Liver (tissue), 9 donors: ENCODE results near the gene TP53TG5. TPM values are rescaled to one million over a fixed set of nuclear protein-coding genes. Genes with fewer than 3 reads are reported as not detected.

Experiments
- DNase-seq: peaks from one replicate; pipeline ENCODE4 v3.0.0-alpha.2; 2017; ENCODE audit warnings: low spot score
- H3K27ac ChIP-seq, 2 donors: one replicate each; pipeline ENCODE4 v1.7.0; 2013; ENCODE audit warnings: inconsistent platforms in 2 of 2, low read length in 2 of 2, control low read depth in 1 of 2, low read depth in 1 of 2, mild to moderate bottlenecking in 1 of 2
- H3K27me3 ChIP-seq, 4 donors: one replicate each; pipeline versions ENCODE4 v1.6.1 to v1.7.0; 2013; ENCODE audit warnings: low read length in 3 of 4, inconsistent platforms in 1 of 4, mild to moderate bottlenecking in 1 of 4, moderate library complexity in 1 of 4; ENCODE audit not compliant: control insufficient read depth in 4 of 4, insufficient read depth in 4 of 4
- H3K36me3 ChIP-seq, 4 donors: one replicate each; pipeline versions ENCODE4 v1.6.1 to v1.7.0; 2013; ENCODE audit warnings: low read length in 3 of 4, mild to moderate bottlenecking in 3 of 4, low read depth in 1 of 4, moderate library complexity in 1 of 4; ENCODE audit not compliant: control insufficient read depth in 4 of 4, insufficient read depth in 3 of 4
- H3K4me1 ChIP-seq, 4 donors: one replicate each; pipeline versions ENCODE4 v1.6.1 to v1.7.0; 2013; ENCODE audit warnings: low read length in 3 of 4, mild to moderate bottlenecking in 3 of 4, moderate library complexity in 1 of 4; ENCODE audit not compliant: control insufficient read depth in 4 of 4, insufficient read depth in 4 of 4
- H3K4me3 ChIP-seq, 3 donors: one replicate each; pipeline versions ENCODE4 v1.6.1 to v1.7.0; 2013; ENCODE audit warnings: low read length in 3 of 3, control low read depth in 1 of 3, low read depth in 1 of 3, mild to moderate bottlenecking in 1 of 3
- H3K9ac ChIP-seq, 2 donors: one replicate each; pipeline ENCODE4 v1.7.0; 2013; ENCODE audit warnings: low read length in 2 of 2, mild to moderate bottlenecking in 2 of 2, moderate library complexity in 2 of 2, control low read depth in 1 of 2, low read depth in 1 of 2
- H3K9me3 ChIP-seq, 4 donors: one replicate each; pipeline versions ENCODE4 v1.6.1 to v1.7.0; 2013; ENCODE audit warnings: low read length in 3 of 4; ENCODE audit not compliant: control insufficient read depth in 4 of 4
- EGR1 ChIP-seq, 2 donors: IDR thresholded peaks; 2 replicates each; pipeline ENCODE4 v1.6.1; 2016 to 2018; ENCODE audit warnings: antibody characterized with exemption in 2 of 2, low read depth in 2 of 2
- FOXA1 ChIP-seq: IDR thresholded peaks from 2 replicates; pipeline ENCODE4 v1.6.1; 2016; ENCODE audit warnings: antibody characterized with exemption
- FOXA2 ChIP-seq: IDR thresholded peaks from 2 replicates; pipeline ENCODE4 v1.6.1; 2016; ENCODE audit warnings: antibody characterized with exemption
- GABPA ChIP-seq, 2 donors: IDR thresholded peaks in 1 of 2; conservative IDR thresholded peaks in 1 of 2; 2 replicates each; pipeline ENCODE4 v1.6.1; 2016; ENCODE audit warnings: antibody characterized with exemption in 2 of 2, mild to moderate bottlenecking in 1 of 2, moderate library complexity in 1 of 2
- HNF4A ChIP-seq, 2 donors: conservative IDR thresholded peaks; 2 replicates each; pipeline ENCODE4 v1.6.1; 2016; ENCODE audit warnings: antibody characterized with exemption in 2 of 2, mild to moderate bottlenecking in 2 of 2
- HNF4G ChIP-seq: IDR thresholded peaks from 2 replicates; pipeline ENCODE4 v1.6.1; 2016; ENCODE audit warnings: antibody characterized with exemption
- JUND ChIP-seq, 2 donors: IDR thresholded peaks; 2 replicates each; pipeline ENCODE4 v1.6.1; 2016; ENCODE audit warnings: antibody characterized with exemption in 2 of 2
- NR2F2 ChIP-seq: IDR thresholded peaks from 2 replicates; pipeline ENCODE4 v1.6.1; 2016; ENCODE audit warnings: antibody characterized with exemption
- RAD21 ChIP-seq, 2 donors: IDR thresholded peaks; 2 replicates each; pipeline ENCODE4 v1.6.1; 2016; ENCODE audit warnings: antibody characterized with exemption in 2 of 2, mild to moderate bottlenecking in 2 of 2
- RXRA ChIP-seq, 2 donors: IDR thresholded peaks; 2 replicates each; pipeline ENCODE4 v1.6.1; 2017 to 2018; ENCODE audit warnings: antibody characterized with exemption in 2 of 2, mild to moderate bottlenecking in 1 of 2
- SP1 ChIP-seq: IDR thresholded peaks from 2 replicates; pipeline ENCODE4 v1.6.1; 2018; ENCODE audit warnings: antibody characterized with exemption, mild to moderate bottlenecking
- TAF1 ChIP-seq: conservative IDR thresholded peaks from 2 replicates; pipeline ENCODE4 v1.6.1; 2016; ENCODE audit warnings: antibody characterized with exemption, mild to moderate bottlenecking
- YY1 ChIP-seq: IDR thresholded peaks from 2 replicates; pipeline ENCODE4 v1.6.1; 2016; ENCODE audit warnings: antibody characterized with exemption, mild to moderate bottlenecking
- WGBS: extraction: QIAGEN DNeasy Blood & Tissue Kit; methylation state at CpG from one replicate; pipeline ENCODE4 v1.1.7; 2013; 5-methylcytosine and 5-hydroxymethylcytosine counted together
- polyA plus RNA-seq, 2 donors: library from polyadenylated mRNA; stranded (reverse) in 1 of 2; unstranded in 1 of 2; fragments of 200-250 nt in 1 of 2; fragments of >200 nt in 1 of 2; fragmentation: Nextera tagmentation in 1 of 2; extraction: Ambion mirVana in 1 of 2; gene quantifications; one replicate each; pipeline versions ENCODE4 v1.2.1 to v1.2.3, GENCODE V29; 2013 to 2015
- total RNA-seq, 2 donors: library from RNA; depleted of rRNA; stranded (reverse); fragments of >200 nt; gene quantifications; one replicate each; pipeline ENCODE4 v1.2.3, GENCODE V29; 2014
- TF ChIP-seq, protein P1 (sequence below): IDR thresholded peaks from 2 replicates; pipeline ENCODE4 v1.6.1; 2016; ENCODE audit warnings: antibody characterized with exemption
- TF ChIP-seq, protein P2 (sequence below): IDR thresholded peaks from 2 replicates; pipeline ENCODE4 v1.6.1; 2016; ENCODE audit warnings: antibody characterized with exemption, mild to moderate bottlenecking
- TF ChIP-seq, protein P3 (sequence below): fragments of 150-350 bp; IDR thresholded peaks from 2 replicates; pipeline ENCODE4 v1.5.1; 2017; ENCODE audit warnings: improper control_type of control experiment, low read depth, low read length; ENCODE audit not compliant: missing input control
- TF ChIP-seq, protein P4 (sequence below): IDR thresholded peaks from 2 replicates; pipeline ENCODE4 v1.6.1; 2016; ENCODE audit warnings: antibody characterized with exemption
- TF ChIP-seq, protein P5 (sequence below): IDR thresholded peaks from 2 replicates; pipeline ENCODE4 v1.6.1; 2016; ENCODE audit warnings: antibody characterized with exemption
- donor health status: healthy.
- donor health status: healthy.
- donor health status: healthy.
- donor health status: healthy.
- donor health status: healthy.

Gene TP53TG5
- total and polyA plus RNA-seq, 4 donors, result not detected

DNA sequence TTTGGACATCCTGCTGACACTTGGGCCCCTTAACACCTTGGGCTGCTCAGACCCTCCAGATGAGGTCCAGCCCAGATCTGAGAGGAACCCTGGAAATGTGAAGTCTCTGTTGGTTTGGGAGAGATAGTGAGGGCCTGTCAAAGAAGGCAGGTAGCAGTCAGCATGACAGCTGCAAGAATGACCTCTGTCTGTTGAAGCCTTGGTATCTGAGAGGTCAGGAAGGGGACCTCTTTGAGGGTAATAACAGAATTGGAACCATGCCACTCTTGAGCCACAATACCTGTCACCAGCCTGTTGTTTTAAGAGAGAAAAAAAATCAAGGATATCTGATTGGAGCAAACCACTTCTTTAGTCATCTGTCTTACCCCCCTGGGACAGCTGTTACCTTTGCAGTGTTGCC, 11.0 kb downstream of the TP53TG5 start (continued):
- TF ChIP-seq JUND (IDR thresholded peaks at IDR 0.05) (no peak), RAD21 (IDR thresholded peaks at IDR 0.05) (no peak), FOXA2 (no peak)
- TF ChIP-seq, protein P1, sequence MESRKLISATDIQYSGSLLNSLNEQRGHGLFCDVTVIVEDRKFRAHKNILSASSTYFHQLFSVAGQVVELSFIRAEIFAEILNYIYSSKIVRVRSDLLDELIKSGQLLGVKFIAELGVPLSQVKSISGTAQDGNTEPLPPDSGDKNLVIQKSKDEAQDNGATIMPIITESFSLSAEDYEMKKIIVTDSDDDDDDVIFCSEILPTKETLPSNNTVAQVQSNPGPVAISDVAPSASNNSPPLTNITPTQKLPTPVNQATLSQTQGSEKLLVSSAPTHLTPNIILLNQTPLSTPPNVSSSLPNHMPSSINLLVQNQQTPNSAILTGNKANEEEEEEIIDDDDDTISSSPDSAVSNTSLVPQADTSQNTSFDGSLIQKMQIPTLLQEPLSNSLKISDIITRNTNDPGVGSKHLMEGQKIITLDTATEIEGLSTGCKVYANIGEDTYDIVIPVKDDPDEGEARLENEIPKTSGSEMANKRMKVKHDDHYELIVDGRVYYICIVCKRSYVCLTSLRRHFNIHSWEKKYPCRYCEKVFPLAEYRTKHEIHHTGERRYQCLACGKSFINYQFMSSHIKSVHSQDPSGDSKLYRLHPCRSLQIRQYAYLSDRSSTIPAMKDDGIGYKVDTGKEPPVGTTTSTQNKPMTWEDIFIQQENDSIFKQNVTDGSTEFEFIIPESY, result no peak

DNA sequence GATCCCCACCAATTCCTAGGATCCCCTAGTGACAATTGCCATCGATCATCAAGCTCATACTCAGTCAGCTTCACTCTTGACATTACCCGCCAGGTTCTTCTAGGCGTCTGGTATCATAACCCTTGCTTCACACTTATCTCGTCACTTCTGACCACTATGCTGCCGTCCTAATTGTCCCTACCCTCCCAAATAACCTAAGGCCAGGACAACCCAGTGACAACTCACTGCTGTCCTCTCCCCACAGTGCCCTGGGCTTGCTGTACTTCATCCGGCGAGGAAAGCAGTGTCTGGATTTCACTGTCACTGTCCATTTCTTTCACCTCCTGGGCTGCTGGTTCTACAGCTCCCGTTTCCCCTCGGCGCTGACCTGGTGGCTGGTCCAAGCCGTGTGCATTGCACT, 11.5 kb downstream of the TP53TG5 start:
- no peak for TF ChIP-seq TAF1
- TF ChIP-seq, protein P1, result no peak
- no peak for TF ChIP-seq FOXA1
- no peak for TF ChIP-seq JUND (IDR thresholded peaks at IDR 0.05)
- TF ChIP-seq GABPA (IDR thresholded peaks at IDR 0.05 in 1 of 2, conservative IDR thresholded peaks at IDR 0.05 in 1 of 2), result no peak
- Histone ChIP-seq H3K27ac (no peak overlapping the region), H3K4me3 (no peak overlapping the region), H3K9me3 (no peaks in the 10 kb centered on the region), H3K4me1 (peaks cover 0 to 27% (median 17%) of the 10 kb centered on the region in 4 donors), H3K36me3 (peaks cover 0 to 24% (median 22%) of the 10 kb centered on the region in 4 donors), H3K27me3 (no peaks in the 10 kb centered on the region), H3K9ac (no peak overlapping the region)
- WGBS, result 90% methylated on average over 11 of the region's 11 CpGs
- no peak for DNase-seq

DNA sequence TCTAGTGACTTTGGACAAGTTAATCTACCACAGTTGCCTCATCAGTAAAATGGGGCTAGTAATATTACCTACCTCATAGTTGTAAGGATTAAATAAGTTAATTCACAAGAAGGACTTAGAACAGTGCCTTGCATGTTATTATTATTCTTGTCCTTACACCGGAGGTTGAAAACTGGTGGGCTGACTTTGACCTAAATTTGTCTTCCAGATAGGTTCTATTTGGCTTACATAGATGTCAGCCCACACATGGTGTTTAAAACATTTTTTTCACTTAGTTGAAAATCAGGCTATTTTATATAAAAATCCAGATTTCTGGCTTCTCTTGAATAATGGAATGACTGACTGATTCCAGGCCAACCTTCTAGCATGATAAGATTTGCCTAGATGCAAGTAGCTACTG, 11.9 kb downstream of the TP53TG5 start:
- Histone ChIP-seq H3K27me3 (no peaks in the 10 kb centered on the region), H3K9ac (no peak overlapping the region), H3K4me3 (no peak overlapping the region), H3K36me3 (peaks cover 0 to 24% (median 22%) of the 10 kb centered on the region in 4 donors), H3K27ac (no peak overlapping the region), H3K4me1 (peaks cover 0 to 28% (median 17%) of the 10 kb centered on the region in 4 donors), H3K9me3 (no peaks in the 10 kb centered on the region)
- 92% methylated on average over 1 of the region's 1 CpG for WGBS
- TF ChIP-seq, protein P1, result no peak
- TF ChIP-seq FOXA1 (no peak), RXRA (IDR thresholded peaks at IDR 0.05) (no peak), JUND (IDR thresholded peaks at IDR 0.05) (no peak), EGR1 (IDR thresholded peaks at IDR 0.05; ENCODE audit: low read depth in 2 of 2) (no peak), GABPA (IDR thresholded peaks at IDR 0.05 in 1 of 2, conservative IDR thresholded peaks at IDR 0.05 in 1 of 2) (no peak), YY1 (no peak), TAF1 (no peak), RAD21 (IDR thresholded peaks at IDR 0.05) (no peak), HNF4G (no peak), HNF4A (conservative IDR thresholded peaks at IDR 0.05) (no peak), SP1 (no peak), FOXA2 (no peak), NR2F2 (no peak)
- TF ChIP-seq, protein P2, sequence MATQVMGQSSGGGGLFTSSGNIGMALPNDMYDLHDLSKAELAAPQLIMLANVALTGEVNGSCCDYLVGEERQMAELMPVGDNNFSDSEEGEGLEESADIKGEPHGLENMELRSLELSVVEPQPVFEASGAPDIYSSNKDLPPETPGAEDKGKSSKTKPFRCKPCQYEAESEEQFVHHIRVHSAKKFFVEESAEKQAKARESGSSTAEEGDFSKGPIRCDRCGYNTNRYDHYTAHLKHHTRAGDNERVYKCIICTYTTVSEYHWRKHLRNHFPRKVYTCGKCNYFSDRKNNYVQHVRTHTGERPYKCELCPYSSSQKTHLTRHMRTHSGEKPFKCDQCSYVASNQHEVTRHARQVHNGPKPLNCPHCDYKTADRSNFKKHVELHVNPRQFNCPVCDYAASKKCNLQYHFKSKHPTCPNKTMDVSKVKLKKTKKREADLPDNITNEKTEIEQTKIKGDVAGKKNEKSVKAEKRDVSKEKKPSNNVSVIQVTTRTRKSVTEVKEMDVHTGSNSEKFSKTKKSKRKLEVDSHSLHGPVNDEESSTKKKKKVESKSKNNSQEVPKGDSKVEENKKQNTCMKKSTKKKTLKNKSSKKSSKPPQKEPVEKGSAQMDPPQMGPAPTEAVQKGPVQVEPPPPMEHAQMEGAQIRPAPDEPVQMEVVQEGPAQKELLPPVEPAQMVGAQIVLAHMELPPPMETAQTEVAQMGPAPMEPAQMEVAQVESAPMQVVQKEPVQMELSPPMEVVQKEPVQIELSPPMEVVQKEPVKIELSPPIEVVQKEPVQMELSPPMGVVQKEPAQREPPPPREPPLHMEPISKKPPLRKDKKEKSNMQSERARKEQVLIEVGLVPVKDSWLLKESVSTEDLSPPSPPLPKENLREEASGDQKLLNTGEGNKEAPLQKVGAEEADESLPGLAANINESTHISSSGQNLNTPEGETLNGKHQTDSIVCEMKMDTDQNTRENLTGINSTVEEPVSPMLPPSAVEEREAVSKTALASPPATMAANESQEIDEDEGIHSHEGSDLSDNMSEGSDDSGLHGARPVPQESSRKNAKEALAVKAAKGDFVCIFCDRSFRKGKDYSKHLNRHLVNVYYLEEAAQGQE, result no peak
- TF ChIP-seq, protein P3, sequence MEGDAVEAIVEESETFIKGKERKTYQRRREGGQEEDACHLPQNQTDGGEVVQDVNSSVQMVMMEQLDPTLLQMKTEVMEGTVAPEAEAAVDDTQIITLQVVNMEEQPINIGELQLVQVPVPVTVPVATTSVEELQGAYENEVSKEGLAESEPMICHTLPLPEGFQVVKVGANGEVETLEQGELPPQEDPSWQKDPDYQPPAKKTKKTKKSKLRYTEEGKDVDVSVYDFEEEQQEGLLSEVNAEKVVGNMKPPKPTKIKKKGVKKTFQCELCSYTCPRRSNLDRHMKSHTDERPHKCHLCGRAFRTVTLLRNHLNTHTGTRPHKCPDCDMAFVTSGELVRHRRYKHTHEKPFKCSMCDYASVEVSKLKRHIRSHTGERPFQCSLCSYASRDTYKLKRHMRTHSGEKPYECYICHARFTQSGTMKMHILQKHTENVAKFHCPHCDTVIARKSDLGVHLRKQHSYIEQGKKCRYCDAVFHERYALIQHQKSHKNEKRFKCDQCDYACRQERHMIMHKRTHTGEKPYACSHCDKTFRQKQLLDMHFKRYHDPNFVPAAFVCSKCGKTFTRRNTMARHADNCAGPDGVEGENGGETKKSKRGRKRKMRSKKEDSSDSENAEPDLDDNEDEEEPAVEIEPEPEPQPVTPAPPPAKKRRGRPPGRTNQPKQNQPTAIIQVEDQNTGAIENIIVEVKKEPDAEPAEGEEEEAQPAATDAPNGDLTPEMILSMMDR, result no peak
- TF ChIP-seq, protein P4, sequence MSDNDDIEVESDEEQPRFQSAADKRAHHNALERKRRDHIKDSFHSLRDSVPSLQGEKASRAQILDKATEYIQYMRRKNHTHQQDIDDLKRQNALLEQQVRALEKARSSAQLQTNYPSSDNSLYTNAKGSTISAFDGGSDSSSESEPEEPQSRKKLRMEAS, result no peak
- TF ChIP-seq, protein P5, sequence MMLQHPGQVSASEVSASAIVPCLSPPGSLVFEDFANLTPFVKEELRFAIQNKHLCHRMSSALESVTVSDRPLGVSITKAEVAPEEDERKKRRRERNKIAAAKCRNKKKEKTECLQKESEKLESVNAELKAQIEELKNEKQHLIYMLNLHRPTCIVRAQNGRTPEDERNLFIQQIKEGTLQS, result no peak
- DNase-seq, result no peak
